Stimulated activated CD4-positive, alpha-beta T cell treated with anti-CD3 and anti-CD28 coated beads, Interleukin-2, amount 100 ng/mL, for 48 hours (primary cell): ENCODE results near the gene AMH.

Experiments
- DNase-seq, 2 donors: peaks; one replicate each; pipeline ENCODE4 v3.0.0-alpha.2; 2020

The AMH gene

GRCh38 chr19:2288818-2289713, 39.9 kb downstream of the AMH start:
- no peak for DNase-seq

GRCh38 chr19:2289714-2290435, 40.8 kb downstream of the AMH start:
- DNase-seq: no peak

GRCh38 chr19:2290441-2291184, 41.5 kb downstream of the AMH start:
- DNase-seq: no peak

- no peak for DNase-seq
These were observed 42.1 kb downstream of the AMH start for GRCh38 chr19:2291185-2291751.

DNA sequence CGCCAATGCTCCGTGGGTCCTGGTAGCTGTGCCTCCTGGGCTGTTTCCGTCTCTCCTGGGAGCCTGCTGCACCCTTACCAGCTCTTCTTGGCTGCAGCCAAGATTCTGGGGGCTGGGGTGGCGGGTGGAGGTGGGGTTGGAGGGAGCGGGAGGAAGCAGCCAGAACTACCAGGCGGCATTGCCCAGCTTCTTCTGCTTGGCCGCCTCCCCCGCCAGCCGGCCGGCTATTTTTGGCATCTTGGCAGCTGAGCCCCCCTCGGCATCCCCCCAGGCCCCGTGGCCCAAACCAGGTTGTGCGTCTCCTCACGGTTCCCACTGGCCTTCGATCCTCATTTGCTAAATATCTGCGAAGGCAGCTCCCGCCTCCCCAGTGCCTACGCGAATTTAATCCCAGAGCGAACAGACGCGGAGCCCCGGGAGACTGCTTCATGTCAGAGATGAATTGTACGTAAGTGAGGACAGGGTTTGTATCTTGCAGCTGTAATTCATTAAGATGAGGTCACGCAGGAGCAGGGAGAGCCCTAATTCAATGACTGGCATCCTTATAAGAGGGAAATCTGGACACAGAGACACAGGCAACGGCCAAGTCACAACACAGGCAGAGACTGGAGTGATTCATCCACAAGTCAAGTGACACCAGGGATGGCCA, 45.7 kb downstream of the AMH start:
- DNase-seq: no peak

DNA sequence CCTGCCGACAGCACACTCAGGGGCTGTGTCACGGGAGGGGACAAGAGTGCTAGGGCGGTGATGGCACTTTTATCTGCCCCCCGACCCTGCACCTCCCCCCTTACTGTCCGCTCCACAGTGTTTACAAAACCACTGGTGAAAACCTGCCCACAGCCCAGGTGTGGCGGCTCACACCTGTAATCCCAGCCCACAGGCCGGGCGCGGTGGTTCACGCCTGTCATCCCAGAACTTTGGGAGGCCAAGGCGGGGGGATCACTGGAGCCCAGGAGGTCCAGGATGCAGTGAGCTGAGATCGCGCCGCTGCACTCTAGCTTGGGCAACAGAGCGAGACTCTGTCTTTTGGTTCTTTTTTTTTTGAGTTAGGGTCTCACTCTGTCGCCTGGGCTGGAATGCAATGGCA, 47.0 kb downstream of the AMH start:
- DNase-seq: no peak

- no peak for DNase-seq
These were observed 51.4 kb downstream of the AMH start for GRCh38 chr19:2300533-2300932.
